ENCODE results near the gene NCAPD3.

The NCAPD3 gene

DNA sequence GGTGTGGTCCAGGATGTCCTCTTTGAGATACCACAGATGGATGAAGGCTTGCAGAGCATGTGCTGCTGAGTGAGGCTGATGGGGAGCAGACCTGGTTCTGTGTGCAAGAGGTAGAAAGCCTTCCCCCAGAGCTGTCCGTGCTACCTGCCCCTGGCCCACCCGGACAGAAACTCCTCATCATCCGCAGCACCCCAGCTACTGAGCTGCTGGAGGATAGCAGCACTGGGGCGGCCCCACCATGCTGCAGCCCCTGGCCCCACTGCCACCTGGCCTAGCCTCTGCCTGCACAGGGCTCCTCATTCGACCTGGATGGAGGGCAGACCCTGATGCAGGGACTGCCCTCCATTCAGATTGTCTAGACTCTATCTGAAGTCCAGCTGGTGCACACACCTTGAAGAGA, 50.5 kb downstream of the NCAPD3 start:
- TF ChIP-seq GATA3 (IDR thresholded peaks at IDR 0.05; ENCODE audit: low read depth, low read length) (no peak), GATA2 (IDR thresholded peaks at IDR 0.05; ENCODE audit: low read depth, low read length) (no peak)

DNA sequence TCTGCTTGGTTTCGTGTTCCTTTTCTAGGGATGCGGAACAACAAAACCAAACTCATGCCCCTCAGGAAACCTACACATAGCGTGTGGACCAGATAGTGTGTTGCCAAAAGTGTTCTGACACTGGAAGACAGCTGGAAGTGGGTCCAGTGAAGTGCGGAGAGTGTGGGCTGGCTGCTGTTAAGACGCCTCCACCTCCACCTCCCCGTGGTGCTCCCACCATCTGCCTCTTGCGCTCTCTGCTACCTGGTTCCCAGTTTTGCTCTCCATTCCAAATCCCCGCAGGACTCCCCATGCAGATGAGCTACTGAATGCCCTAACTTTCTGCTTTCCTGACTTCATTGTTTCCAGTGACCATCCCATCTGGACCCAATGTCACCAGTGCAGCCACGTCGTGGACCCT, 51.8 kb downstream of the NCAPD3 start:
- no peak for TF ChIP-seq GATA3 (IDR thresholded peaks at IDR 0.05; ENCODE audit: low read depth, low read length)
- TF ChIP-seq GATA2 (IDR thresholded peaks at IDR 0.05; ENCODE audit: low read depth, low read length) = no peak

DNA sequence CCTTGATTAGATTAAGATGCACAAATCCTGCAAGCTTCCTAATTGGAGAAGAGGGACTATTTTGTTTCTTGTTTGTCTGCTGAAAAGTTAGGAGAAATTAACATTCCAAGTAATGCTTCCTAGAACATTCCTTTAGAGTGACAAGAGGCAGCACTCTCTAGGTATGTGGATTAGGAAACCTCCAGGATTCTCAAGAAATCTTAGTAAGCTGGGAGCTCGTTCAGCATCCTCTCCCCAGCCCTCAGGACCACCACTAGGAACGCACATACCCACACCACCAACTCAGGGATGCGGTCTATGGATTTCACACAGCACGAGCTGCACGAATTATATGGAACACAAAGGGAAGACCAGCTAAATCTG, 52.9 kb downstream of the NCAPD3 start:
- TF ChIP-seq GATA2 (IDR thresholded peaks at IDR 0.05; ENCODE audit: low read depth, low read length) = no peak
- TF ChIP-seq GATA3 (IDR thresholded peaks at IDR 0.05; ENCODE audit: low read depth, low read length) = no peak

DNA sequence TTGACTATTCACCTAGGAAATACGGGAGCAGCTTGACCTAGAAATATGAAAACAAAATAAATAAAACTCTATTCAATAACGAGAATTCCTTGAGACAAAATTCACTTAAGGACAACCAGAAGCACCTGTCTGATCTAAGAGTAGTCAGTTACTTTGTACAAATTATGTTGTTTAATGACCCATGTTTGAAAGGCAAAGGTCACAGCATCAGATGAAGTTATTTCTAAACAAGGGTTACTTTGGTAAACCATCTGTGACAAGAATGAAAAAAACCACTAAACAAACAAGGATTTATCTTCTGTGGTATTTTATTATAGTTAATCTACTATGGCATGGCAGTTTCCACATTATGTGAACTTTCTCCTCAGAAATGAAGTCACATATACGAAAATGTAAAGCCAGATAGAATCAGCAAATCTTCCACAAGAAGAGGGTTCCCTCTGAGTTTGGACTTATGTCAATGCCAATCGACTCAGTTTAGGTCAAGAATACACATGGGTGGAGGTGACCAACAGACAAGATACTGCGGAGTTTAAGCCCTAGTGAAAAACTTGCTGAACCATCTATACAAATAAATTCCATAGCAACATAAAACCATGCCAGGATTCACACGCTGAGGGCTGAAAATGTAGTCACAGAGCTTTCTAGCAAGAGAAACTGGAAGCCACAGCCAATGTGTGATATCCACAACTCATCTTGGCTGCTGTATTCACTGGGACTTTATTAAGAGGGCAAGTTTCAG, 53.4 kb downstream of the NCAPD3 start:
- TF ChIP-seq GATA2 (IDR thresholded peaks at IDR 0.05; ENCODE audit: low read depth, low read length) = no peak

DNA sequence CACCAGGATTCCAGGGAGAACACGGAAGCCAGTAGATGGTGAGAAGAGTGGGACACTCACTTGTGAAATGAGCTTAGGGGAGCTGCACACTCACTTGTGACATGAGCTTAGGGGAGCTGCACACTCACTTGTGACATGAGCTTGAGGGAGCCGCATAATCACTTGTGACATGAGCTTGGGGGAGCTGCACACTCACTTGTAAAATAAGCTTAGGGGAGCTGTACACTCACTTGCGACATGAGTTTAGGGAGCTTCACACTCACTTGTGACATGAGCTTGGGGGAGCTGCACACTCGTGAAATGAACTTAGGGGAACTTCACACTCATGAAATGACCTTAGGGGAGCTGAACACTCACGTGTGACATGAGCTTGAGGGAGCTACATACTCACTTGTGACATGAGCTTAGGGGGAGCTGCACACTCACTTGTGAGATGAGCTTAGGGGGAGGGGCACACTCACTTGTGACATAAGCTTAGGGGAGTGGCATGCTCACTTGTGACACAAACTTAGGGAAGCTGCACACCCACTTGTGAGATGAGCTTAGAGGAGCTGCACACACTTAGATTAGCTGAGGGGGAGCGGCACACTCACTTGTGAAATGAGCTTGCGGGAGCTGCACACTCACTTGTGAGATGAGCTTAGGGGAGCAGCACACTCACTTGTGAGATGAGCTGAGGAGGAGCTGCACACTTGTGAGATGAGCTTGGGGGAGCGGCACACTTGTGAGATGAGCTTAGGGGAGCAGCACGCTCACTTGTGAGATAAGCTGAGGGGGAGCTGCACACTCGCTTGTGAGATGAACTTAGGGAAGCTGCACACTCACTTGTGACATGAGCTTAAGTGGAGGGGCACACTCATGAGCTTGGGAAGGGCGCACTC, 59.0 kb downstream of the NCAPD3 start:
- TF ChIP-seq GATA3 (IDR thresholded peaks at IDR 0.05; ENCODE audit: low read depth, low read length) = no peak
- TF ChIP-seq GATA2 (IDR thresholded peaks at IDR 0.05; ENCODE audit: low read depth, low read length) = no peak

DNA sequence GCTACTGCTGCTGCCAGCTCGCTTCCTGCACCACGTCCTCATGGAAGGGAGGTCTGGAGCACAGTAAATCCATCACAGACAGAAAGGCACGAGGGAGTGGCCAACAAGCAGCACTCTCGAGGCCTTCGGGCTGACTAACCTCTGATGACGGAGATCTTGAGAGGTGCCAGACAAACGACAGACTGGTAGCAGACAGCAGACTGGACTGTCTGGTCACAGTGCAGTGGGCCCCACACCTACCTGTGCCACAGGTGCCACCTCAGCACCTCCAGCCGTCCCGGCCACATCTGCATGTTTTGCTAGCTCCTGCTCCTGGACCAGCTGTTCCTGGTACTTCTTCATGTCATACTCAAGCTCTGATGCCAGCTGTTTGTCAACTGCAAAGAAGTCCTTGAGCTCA, 64.1 kb downstream of the NCAPD3 start:
- TF ChIP-seq GATA2 (IDR thresholded peaks at IDR 0.05; ENCODE audit: low read depth, low read length) = no peak
- no peak for TF ChIP-seq GATA3 (IDR thresholded peaks at IDR 0.05; ENCODE audit: low read depth, low read length)

DNA sequence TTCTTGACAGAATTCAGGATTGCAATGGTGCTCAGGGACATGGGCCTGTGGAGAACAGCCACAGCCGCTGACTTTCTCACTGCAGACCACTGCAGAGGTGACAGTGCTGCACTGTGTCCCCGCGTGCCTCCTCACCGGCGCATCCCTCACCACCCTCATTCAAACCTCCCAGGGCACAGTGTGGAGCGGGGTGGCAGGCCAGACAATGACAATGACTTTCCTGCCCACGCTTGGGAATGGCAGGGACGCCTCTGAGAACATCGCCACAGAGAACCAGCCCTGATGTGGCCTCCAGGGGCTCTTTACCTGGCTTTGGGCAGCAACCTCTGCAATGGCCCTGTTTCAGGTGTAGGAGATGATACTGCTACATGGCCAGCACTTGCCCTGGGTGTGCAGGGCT, 65.7 kb downstream of the NCAPD3 start:
- TF ChIP-seq GATA2 (IDR thresholded peaks at IDR 0.05; ENCODE audit: low read depth, low read length) (no peak), GATA3 (IDR thresholded peaks at IDR 0.05; ENCODE audit: low read depth, low read length) (no peak)

DNA sequence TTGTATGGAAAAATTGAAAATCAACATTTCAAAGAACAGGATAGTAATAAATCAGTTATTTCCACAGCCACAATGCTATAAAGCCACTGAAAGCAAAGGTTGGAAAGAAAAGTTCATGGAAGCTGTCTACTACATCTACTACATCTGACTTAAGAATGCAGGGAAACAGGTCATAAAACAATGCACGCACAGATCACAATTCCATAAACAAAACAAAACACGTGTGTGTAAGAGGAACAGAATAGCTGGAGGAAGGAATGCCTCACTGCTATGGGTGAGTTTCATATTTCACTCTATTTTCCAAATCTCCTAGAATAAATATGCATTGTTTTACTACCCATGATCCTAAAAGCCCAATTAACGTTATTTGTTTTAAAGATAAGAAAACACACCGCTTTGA, 66.3 kb downstream of the NCAPD3 start:
- TF ChIP-seq GATA3 (IDR thresholded peaks at IDR 0.05; ENCODE audit: low read depth, low read length) (no peak), GATA2 (IDR thresholded peaks at IDR 0.05; ENCODE audit: low read depth, low read length) (no peak)

DNA sequence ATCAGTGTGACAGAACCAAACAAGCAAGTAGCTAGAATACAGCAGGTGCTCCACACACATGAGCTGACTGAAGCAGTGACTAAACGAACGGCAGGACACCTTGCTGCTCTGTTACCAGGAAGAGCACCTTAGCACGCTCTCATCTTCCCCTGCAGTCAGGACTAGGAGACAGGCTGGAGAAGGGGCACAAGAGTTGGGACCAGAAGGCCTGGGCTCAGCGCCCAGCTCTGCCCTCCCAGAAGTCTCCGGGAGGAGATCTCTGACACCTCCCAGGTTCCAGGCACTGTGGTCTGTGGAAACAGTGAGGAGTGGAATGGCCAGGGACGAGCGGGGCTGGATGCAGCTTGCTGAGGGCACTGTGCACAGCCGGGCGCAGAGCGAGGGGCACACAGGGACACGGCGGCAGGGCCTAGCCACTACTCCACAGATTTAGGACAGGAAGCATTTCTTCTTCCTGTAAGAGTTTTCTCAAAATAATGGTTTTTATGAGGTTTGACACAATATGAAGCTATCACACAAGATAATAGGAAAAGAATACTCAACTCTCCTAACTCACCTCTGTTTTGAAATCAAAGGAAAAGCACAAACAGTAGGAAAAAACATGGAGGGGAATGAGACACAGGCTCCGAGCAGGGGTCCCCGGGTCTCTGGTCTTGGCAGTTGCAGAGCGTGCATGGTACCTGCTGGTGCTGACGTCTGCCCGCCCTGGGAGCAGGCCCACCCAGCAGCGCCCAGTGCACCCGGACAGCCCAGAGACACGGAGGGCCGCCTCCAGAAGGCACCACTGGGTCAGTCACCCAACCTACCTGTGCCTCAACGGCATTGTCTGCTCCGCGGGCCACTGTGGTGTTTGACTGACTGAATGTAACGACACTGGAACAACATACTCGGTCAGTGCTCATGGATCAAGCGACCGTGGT, 67.6 kb downstream of the NCAPD3 start:
- TF ChIP-seq GATA3 (IDR thresholded peaks at IDR 0.05; ENCODE audit: low read depth, low read length) (no peak), GATA2 (IDR thresholded peaks at IDR 0.05; ENCODE audit: low read depth, low read length) (no peak)

DNA sequence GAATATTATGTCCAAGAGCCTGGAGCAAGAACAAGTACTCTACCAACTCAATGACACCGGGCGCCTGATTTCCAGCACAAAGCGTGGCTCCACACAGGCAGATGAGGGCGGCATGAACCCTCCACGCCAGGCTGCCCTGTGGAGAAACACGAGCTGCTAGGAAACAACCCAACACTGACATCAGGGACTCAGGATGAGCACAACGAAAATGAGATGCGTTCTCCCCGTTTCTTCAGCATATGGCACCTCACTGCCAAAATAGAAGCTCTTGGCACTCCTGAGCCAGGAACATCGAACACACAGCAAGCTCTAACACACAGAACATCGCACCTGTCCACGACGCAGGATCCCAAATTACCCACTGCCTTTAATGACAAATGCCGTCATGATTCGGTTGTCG, 68.3 kb downstream of the NCAPD3 start:
- TF ChIP-seq GATA3 (IDR thresholded peaks at IDR 0.05; ENCODE audit: low read depth, low read length) = no peak
- TF ChIP-seq GATA2 (IDR thresholded peaks at IDR 0.05; ENCODE audit: low read depth, low read length) = no peak

DNA sequence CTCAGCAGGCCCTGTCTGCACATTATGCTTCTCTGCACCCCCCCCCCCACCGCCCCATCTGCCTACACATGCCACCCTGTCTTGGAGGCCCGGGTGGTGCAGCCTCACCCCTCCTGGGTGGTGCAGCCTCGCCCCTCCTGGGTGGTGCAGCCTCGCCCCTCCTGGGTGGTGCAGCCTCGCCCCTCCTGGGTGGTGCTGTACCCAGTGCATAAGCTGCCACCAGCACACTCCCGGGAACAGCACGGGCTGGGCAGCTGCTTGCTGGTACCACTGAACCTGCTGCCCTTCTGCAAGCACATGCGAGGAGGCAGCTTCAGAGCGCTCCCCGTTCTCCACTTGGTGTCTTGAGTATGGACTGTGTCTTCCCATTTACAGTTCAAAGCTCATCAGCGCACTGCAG, 69.3 kb downstream of the NCAPD3 start:
- TF ChIP-seq GATA2 (IDR thresholded peaks at IDR 0.05; ENCODE audit: low read depth, low read length) = no peak
- no peak for TF ChIP-seq GATA3 (IDR thresholded peaks at IDR 0.05; ENCODE audit: low read depth, low read length)

DNA sequence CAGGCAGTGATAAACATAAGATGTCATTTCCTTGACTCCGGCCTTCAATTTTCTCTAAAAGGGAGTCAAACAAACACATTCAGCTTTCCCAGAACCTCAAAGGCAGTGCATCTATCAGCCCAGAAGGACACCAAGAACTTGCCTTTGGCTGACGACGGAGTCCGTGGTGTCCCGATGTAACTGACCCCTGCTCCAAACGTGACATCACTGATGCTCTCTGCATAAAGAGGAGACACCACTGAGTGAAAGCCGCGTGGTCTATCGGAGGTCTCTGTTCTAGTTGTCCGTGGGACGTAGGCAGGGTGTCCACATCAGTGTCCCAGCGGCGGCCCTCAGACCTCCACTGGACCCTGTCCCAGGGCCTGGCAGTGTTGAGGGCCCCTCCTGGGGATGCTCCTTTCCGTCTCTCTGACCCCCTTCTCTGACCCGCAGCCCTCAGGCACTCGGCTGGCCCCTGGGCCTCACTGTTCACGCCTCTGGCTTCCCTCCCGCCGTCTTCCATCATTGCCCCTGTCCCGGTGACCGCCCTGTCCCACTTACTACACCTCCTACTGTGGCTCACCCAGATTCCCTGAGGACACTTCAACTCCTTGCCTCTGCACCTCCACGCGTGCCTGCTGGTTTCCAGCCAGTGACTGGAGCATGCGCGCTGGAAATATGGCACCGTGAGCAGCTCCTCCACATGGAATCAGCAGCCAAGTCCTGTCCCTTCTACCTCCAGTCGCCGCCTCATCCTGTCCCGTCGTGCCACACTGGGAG, 70.4 kb downstream of the NCAPD3 start:
- no peak for TF ChIP-seq GATA3 (IDR thresholded peaks at IDR 0.05; ENCODE audit: low read depth, low read length)
- TF ChIP-seq GATA2 (IDR thresholded peaks at IDR 0.05; ENCODE audit: low read depth, low read length) = no peak

DNA sequence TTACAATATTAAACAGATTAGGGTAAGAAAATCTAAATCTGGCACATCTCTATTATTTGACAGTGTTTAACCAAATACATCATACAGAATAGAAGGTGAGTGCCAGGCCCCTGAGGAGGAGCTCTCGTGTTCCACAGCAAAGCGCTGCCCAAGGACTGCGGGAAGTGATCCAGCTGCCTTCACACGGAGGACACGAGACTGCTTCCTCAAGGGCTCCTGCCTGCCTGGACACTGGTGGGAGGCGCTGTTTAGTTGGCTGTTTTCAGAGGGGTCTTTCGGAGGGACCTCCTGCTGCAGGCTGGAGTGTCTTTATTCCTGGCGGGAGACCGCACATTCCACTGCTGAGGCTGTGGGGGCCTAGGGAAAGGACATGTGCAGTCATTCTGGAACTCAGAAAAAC, 71.1 kb downstream of the NCAPD3 start:
- TF ChIP-seq GATA3 (IDR thresholded peaks at IDR 0.05; ENCODE audit: low read depth, low read length) (no peak), GATA2 (IDR thresholded peaks at IDR 0.05; ENCODE audit: low read depth, low read length) (no peak)

All from SH-SY5Y (cell line).